VCaP (cell line): Measurements from ENCODE around the gene KIF23.
A peak's percentile ranks its signal among the peaks of the same experiment; 100 is the strongest.

ENCODE experiments used
- H3K27ac ChIP-seq: fragments of 450-650 bp; 2 replicates; pipeline ENCODE4 v1.5.1; 2017
- TF ChIP-seq, protein P1 (sequence below): fragments of 450-650 bp; conservative IDR thresholded peaks from 2 replicates; pipeline ENCODE4 v1.5.1; 2017; ENCODE audit warnings: mild to moderate bottlenecking, moderate library complexity

The KIF23 gene

DNA sequence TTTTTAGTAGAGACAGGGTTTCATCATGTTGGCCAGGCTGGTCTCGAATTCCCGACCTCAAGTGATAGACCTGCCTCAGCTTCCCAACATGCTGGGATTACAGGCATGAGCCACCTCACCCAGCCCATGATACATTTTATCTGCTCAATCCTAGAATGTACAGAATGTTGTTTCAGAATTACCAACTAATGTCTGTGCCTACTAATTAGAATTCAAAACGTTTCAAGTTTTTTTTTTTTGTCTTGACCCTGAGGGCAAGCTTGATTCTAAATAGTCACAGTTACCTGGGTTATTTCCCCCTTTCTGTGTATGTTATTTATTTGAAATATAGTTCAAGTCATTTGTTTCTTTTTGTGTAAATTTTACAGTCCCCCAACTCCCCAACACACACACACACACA lies 5.3 kb upstream of the KIF23 start:
- TF ChIP-seq, protein P1, sequence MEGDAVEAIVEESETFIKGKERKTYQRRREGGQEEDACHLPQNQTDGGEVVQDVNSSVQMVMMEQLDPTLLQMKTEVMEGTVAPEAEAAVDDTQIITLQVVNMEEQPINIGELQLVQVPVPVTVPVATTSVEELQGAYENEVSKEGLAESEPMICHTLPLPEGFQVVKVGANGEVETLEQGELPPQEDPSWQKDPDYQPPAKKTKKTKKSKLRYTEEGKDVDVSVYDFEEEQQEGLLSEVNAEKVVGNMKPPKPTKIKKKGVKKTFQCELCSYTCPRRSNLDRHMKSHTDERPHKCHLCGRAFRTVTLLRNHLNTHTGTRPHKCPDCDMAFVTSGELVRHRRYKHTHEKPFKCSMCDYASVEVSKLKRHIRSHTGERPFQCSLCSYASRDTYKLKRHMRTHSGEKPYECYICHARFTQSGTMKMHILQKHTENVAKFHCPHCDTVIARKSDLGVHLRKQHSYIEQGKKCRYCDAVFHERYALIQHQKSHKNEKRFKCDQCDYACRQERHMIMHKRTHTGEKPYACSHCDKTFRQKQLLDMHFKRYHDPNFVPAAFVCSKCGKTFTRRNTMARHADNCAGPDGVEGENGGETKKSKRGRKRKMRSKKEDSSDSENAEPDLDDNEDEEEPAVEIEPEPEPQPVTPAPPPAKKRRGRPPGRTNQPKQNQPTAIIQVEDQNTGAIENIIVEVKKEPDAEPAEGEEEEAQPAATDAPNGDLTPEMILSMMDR: no peak
- no peak overlapping the region for H3K27ac ChIP-seq

DNA sequence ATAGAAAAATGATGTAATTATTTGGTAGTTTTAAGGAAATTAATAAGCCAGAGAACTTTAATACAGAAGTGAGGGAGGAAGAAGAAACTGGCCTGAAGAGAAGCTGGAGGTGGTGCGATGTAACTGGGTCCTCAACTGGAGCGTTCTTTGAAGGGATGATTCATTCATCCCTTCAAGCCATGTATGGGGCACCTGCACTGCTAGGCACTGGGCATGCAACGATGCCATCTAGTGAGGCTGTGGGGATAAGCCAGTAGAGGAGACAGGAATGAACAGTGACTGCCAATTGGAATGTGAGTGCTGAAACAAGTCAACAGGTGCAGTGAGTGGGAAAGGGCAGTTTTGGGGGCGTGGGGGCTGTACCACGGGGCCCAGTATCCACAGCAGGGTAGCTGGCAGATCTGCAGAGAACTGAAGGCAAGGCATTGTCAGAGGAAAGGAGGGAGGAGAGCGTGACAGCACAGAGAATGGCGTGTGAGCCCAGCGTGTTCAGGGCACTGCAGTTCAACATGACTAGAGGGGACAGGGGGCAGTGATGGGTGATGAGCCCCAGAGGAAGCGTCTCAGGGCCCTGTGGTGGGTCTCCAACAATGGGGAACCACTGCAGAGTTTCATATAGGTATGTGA lies 3.8 kb upstream of the KIF23 start:
- TF ChIP-seq, protein P1: peak; percentile 90
- no peak overlapping the region for H3K27ac ChIP-seq

DNA sequence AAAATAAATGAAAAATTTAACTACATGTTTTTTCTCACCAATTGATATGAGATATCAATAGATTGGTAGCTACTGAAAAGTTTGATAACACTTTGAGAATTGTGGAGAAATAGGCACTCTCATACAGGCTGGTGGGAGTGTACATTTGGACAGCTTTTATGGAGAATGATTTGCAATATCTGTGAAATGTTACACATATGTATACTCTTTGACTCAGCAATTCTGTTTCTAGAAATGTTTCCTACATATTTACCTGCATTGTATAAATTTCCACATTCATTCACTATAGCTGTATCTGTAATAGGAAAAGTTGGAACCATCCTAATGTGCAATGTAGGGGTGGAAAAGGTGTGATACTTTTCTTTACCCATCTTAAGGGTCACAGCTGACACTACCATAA lies 1.9 kb upstream of the KIF23 start:
- TF ChIP-seq, protein P1: no peak
- H3K27ac ChIP-seq: no peak overlapping the region

DNA sequence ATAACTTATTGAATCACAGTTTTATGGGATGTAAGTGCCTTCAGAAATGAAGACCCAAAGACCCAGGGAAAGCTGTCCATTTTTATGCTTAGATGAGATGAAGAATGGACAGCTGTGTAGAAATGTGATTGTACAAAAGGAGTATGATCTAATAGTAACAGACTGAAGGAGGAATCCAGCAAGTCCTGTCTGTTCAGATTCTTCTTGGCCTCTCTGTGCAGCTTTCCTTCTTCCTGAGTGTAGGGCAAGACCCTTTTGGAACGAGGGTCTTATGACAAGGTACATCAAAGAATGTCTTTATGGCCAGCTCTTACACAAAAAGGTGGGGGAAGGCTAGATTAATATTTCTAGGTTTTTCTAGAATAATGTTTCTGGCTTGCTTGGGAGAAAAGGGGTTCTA lies 1.4 kb upstream of the KIF23 start:
- TF ChIP-seq, protein P1: no peak
- H3K27ac ChIP-seq: no peak overlapping the region

DNA sequence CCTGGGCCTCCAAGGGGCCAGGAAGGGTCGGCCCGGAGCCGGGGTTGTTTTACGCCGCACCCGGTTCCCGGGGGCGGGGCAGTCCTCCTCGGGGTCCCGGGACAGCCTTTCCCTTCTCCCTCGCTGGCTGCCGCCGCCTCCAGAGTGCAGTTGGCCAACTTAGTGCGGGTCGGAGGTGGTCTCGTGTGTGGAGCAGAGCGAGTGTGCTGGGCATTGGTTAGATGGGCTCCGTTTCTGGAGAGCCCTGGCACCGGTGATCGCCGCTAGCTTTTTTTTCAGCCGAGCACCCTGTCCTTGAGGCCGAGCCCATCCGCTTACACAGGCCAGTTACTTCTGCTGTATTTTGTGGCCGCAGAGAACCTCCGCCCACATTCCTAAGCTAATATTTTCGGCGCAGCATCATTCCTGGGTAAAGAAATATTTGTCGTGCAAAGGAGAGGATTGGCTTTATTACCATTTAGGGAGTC lies 585 bp downstream of the KIF23 start:
- peak overlapping the region; percentile 82 for H3K27ac ChIP-seq
- TF ChIP-seq, protein P1: no peak

DNA sequence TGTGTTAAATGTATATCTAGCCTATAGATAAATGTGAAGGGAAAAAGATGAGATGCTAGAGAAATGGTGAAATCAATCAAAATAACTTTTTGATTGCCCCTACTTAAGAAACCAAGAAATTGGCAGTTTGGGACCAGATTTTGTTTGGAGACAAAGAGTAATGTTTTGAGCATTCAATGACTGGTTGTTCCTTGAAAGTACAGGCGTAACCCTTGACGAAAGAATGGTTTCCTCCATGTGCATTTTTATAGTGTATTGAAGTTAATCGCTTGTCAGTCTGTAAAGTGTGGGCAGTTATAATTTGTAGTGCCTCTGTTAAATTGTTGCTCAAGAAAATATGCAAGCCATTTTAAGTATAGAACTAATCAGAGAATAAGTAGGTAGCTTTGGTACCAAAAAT lies 1.2 kb downstream of the KIF23 start:
- H3K27ac ChIP-seq: peak overlapping the region; percentile 82
- TF ChIP-seq, protein P1: no peak

DNA sequence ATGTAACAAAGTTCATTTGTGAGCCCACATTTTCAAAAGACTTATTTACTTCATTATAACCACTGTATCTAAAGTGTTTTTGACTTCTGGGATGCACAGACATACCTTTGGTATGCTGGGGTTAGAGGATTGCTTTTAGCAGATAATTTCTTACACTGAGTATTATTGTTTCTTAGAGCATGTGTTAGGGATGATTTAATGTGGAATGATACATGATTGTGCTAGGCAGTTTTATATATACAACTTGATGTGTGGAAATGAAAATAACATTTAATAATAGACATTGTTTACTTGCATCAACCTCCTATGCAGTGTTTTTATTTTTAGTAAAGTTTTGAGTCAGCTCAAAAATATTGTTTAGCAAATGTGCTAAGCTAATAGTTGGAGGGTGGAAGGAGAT lies 3.4 kb downstream of the KIF23 start:
- H3K27ac ChIP-seq: no peak overlapping the region
- TF ChIP-seq, protein P1: no peak
